ENCODE data around the gene KLRD1. TPM values are rescaled to one million over a fixed set of nuclear protein-coding genes. Genes with fewer than 3 reads are reported as not detected.
"Not testable (repeated sequence)": the region's sequence is repeated elsewhere in the genome, so short reads cannot be mapped to it uniquely, and the experiment has no call there.

KLRD1 gene
- polyA plus RNA-seq, 3 donors, result 0.16 to 1.3 (median 0.42) TPM

- H3K27ac ChIP-seq (ENCODE audit: low read depth, low read length), result not testable (repeated sequence)
- 69 to 78% (median 77%) methylated on average over 2 of the region's 2 CpGs for WGBS, 3 donors
These were observed 21.0 kb downstream of the KLRD1 start for GRCh38 chr12:10328691-10329090.

GRCh38 chr12:10331642-10332239, 24.1 kb downstream of the KLRD1 start:
- 45 to 48% (median 47%) methylated on average over 2 of the region's 2 CpGs for WGBS, 3 donors
- no peak overlapping the region for H3K27ac ChIP-seq (ENCODE audit: low read depth, low read length)

GRCh38 chr12:10336196-10336595, 28.5 kb downstream of the KLRD1 start:
- H3K27ac ChIP-seq (ENCODE audit: low read depth, low read length), result not testable (repeated sequence)
- WGBS, 3 donors, result 48 to 56% (median 50%) methylated on average over 4 of the region's 4 CpGs

- WGBS, 3 donors, result 88 to 94% (median 89%) methylated on average over 4 of the region's 4 CpGs
- H3K27ac ChIP-seq (ENCODE audit: low read depth, low read length), result not testable (repeated sequence)
These were observed 30.8 kb downstream of the KLRD1 start for GRCh38 chr12:10338470-10338869.

- 72 to 74% (median 73%) methylated on average over 9 of the region's 9 CpGs for WGBS, 3 donors
- no peak overlapping the region for H3K27ac ChIP-seq (ENCODE audit: low read depth, low read length)
These were observed 31.6 kb downstream of the KLRD1 start for GRCh38 chr12:10339053-10339840.

GRCh38 chr12:10340946-10341345, 33.3 kb downstream of the KLRD1 start:
- not testable (repeated sequence) for H3K27ac ChIP-seq (ENCODE audit: low read depth, low read length)
- 77 to 89% (median 83%) methylated on average over 2 of the region's 2 CpGs for WGBS, 3 donors

GRCh38 chr12:10341892-10342509, 34.3 kb downstream of the KLRD1 start:
- H3K27ac ChIP-seq (ENCODE audit: low read depth, low read length), result no peak overlapping the region
- 63 to 92% (median 68%) methylated on average over 1 of the region's 1 CpG for WGBS, 3 donors

- not testable (repeated sequence) for H3K27ac ChIP-seq (ENCODE audit: low read depth, low read length)
- WGBS, 3 donors, result 49 to 59% (median 54%) methylated on average over 3 of the region's 3 CpGs
These were observed 43.8 kb downstream of the KLRD1 start for GRCh38 chr12:10351457-10351856.

GRCh38 chr12:10354071-10354470, 46.4 kb downstream of the KLRD1 start:
- 63 to 73% (median 70%) methylated on average over 4 of the region's 4 CpGs for WGBS, 3 donors
- H3K27ac ChIP-seq (ENCODE audit: low read depth, low read length), result no peak overlapping the region

GRCh38 chr12:10354502-10354901, 46.8 kb downstream of the KLRD1 start:
- 52 to 72% (median 68%) methylated on average over 2 of the region's 2 CpGs for WGBS, 3 donors
- H3K27ac ChIP-seq (ENCODE audit: low read depth, low read length), result no peak overlapping the region

GRCh38 chr12:10358131-10358530, 50.5 kb downstream of the KLRD1 start:
- H3K27ac ChIP-seq (ENCODE audit: low read depth, low read length), result no peak overlapping the region
- 71 to 83% (median 78%) methylated on average over 5 of the region's 5 CpGs for WGBS, 3 donors

- WGBS, 3 donors, result 32 to 98% (median 97%) methylated on average over 1 of the region's 1 CpG
These were observed 51.3 kb downstream of the KLRD1 start for GRCh38 chr12:10358969-10359368.

GRCh38 chr12:10361084-10361483, 53.4 kb downstream of the KLRD1 start:
- H3K27ac ChIP-seq (ENCODE audit: low read depth, low read length), result no peak overlapping the region
- 71 to 93% (median 83%) methylated on average over 4 of the region's 4 CpGs for WGBS, 3 donors

More at GRCh38 chr12:10358969-10359368, 51.3 kb downstream of the KLRD1 start:
- H3K27ac ChIP-seq (ENCODE audit: low read depth, low read length), result no peak overlapping the region

- H3K27ac ChIP-seq (ENCODE audit: low read depth, low read length), result no peak overlapping the region
- 36 to 74% (median 72%) methylated on average over 4 of the region's 4 CpGs for WGBS, 3 donors
These were observed 54.0 kb downstream of the KLRD1 start for GRCh38 chr12:10361622-10362021.

GRCh38 chr12:10362325-10362724, 54.7 kb downstream of the KLRD1 start:
- H3K27ac ChIP-seq (ENCODE audit: low read depth, low read length), result no peak overlapping the region
- WGBS, 3 donors, result 46 to 66% (median 63%) methylated on average over 3 of the region's 3 CpGs

- H3K27ac ChIP-seq (ENCODE audit: low read depth, low read length), result no peak overlapping the region
- WGBS, 3 donors, result 44 to 58% (median 55%) methylated on average over 9 of the region's 9 CpGs
These were observed 55.4 kb downstream of the KLRD1 start for GRCh38 chr12:10362828-10363657.

GRCh38 chr12:10363658-10363913, 55.9 kb downstream of the KLRD1 start:
- 66 to 70% (median 67%) methylated on average over 5 of the region's 5 CpGs for WGBS, 3 donors

GRCh38 chr12:10363914-10364814, 56.5 kb downstream of the KLRD1 start:
- H3K27ac ChIP-seq (ENCODE audit: low read depth, low read length), result no peak overlapping the region
- 14 to 20% (median 19%) methylated on average over 19 of the region's 19 CpGs for WGBS, 3 donors

More at GRCh38 chr12:10363658-10363913, 55.9 kb downstream of the KLRD1 start:
- H3K27ac ChIP-seq (ENCODE audit: low read depth, low read length), result no peak overlapping the region
